HG02798 (cell line): ENCODE results near the gene FOXRED1.
A peak's percentile ranks its signal among the peaks of the same experiment; 100 is the strongest.
"Not testable (repeated sequence)": the region's sequence is repeated elsewhere in the genome, so short reads cannot be mapped to it uniquely, and the experiment has no call there.

Source experiments
- ATAC-seq: cut with Tn5 transposase; IDR thresholded peaks from one replicate; pipeline ENCODE4 v1.9.1; 2021; ENCODE audit warnings: mild to moderate bottlenecking; ENCODE audit not compliant: unreplicated experiment, poor library complexity

The FOXRED1 gene

DNA sequence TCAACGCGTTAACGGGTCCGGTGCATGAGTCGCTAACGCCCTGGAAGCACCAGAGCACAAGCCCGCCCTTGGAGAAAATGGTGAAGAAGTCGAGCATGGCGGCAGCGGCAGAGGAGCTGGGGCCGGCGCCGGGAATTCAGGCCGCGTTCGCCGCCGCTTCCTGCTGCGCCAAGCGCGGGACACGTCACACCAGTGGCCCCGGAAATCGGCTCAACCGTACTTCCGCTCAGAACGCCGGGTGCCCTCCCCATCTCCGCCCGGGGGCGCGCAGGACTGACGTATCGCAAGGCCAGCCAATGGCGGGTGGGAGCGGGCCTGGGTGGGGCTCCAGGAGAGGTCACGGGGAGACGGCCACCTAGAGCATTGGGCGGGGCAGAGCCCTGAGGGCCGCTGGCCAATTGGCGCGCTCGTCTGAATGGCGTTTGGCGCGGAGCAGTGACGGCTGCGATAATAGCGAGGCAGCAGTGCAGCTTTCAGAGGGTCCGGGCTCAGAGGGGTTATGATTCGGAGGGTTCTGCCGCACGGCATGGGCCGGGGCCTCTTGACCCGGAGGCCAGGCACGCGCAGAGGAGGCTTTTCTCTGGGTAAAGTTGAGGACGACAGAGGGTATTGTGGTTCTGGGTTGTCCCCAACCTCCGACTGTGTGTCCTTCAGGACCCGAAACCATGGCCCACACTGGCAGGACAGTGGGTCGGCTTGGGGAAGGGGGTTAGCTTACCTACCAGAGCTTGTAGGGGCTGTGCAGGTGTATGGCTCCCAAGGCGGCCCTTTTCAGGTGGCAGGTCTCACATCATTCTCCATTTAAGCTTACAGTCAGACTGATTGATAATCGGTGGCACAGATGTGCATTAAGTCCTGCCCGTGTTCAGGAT is at the start of gene FOXRED1, which contains the start of gene SRPRA:
FOXRED1 (plus strand) TSS at position 447 of the 872 bp plus-strand sequence; CDS start at position 500, 53 bp downstream.
SRPRA (minus strand) TSS at position 188 of the 872 bp plus-strand sequence; CDS start at position 97, 91 bp downstream.
- peak; percentile 99 for ATAC-seq

DNA sequence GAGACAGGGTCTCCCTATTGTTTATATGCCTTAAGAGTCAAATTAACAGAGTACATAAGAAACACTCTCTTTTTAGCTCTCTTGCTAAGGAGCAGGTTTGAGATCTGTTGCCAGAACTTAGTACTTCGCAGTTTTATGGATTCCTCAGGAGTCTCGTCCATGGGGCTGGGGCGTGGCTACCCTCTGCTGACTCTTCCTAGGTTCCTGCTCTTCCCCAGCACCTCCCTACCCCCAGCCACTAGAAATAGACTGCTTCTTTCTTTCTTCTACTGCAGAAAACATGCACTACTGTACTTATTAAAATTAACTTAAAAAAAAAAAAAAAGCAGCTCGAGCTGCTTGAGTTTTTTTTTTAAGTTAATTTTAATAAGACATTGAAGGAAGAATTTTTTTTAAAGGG is 49.4 kb upstream of the FOXRED1 start:
- ATAC-seq: no peak

DNA sequence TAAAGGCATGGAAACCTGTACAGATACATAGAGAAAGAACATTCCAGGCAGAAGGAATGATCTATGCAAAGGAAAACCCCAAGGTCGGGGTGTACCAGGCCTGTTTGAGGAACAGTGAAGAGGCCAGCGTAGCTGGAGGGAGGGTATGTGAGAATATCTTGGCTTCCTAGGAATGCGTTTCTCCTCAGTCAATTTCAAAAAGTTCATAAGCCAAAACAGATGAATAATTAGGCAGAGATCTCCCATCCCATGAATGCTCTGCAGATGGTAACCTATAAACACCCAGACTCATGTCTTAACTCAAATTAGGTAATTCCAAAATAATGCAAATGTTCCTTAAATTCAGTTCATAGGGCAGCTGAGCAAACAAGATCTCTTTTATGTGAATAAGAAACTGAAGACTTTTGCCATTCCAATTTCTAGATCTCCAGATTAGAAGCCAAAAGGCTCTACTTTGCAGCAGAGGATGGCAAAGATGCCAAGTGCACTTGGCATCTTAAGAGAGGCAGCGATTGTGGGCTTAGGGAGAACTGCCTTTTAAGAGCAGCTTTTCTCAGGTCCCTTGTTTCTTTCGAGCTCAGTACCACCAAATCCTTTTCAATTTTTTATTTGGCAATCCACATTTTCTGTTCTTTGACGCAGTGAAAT is 44.2 kb upstream of the FOXRED1 start:
- ATAC-seq: no peak

DNA sequence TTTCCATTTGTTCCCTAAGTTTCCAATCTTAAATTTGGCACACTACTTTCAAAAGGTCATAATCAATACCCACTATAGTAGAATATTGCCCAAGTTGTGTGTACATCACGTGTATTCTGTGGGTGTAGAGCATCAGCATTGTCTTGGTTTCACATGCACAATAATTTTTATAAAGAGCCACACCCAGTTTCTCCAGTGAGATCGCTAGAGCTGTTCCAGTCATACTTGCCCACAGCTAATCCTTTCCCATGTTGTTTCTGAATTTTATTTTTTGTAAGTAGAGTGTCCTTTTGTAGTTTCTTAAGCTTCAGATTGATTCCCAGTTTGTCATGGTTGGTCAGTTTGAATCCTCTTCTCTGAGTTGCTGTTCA is 43.7 kb upstream of the FOXRED1 start:
- ATAC-seq: no peak

- no peak for ATAC-seq
These were observed 42.4 kb upstream of the FOXRED1 start for GRCh38 chr11:126226334-126227084.

GRCh38 chr11:126229858-126230540 is 39.0 kb upstream of the FOXRED1 start:
- ATAC-seq: no peak

GRCh38 chr11:126231725-126232459 is 37.1 kb upstream of the FOXRED1 start:
- ATAC-seq: no peak

GRCh38 chr11:126232683-126233082 is 36.3 kb upstream of the FOXRED1 start:
- ATAC-seq: no peak

DNA sequence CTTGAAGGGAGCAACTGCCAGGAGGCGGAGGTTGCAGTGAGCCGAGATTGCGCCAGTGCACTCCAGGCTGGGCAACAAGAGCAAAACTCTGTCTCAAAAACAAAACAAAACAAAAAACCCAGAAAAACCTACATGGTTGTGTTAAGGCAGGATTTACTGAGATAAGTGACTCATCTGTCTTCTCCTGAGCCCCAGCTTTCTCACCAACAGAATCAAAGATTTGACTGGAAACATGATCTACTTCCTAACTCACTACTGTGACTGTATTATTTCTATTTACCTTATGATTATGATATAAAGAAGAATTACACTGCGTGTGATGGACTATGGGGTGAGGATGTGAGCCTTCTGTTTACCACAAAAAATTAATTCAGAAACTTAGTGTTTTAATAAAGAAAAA is 35.6 kb upstream of the FOXRED1 start:
- ATAC-seq: no peak

DNA sequence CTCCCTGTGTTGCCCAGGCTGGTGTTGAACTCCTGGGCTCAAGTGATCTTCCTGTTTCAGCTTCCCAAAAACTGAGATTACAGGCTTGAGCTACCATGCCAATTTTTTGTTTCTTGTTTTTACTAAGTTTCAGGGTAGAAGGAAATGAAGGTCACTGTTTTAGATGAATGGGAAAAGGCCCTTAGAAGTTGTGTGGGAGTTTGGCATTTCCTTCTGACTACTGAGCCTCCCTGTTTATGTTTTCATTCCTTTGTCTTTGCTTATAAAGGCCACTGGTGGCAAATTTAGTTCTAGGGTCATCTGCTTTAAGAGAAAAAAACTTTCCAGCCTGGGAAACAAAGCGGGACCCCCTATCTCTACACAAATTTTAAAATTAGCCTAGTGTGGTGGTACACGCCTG is 22.3 kb upstream of the FOXRED1 start:
- ATAC-seq: no peak

- no peak for ATAC-seq
These were observed 15.7 kb upstream of the FOXRED1 start for GRCh38 chr11:126253265-126253664.

GRCh38 chr11:126254819-126255218 is 14.1 kb upstream of the FOXRED1 start:
- ATAC-seq: no peak

DNA sequence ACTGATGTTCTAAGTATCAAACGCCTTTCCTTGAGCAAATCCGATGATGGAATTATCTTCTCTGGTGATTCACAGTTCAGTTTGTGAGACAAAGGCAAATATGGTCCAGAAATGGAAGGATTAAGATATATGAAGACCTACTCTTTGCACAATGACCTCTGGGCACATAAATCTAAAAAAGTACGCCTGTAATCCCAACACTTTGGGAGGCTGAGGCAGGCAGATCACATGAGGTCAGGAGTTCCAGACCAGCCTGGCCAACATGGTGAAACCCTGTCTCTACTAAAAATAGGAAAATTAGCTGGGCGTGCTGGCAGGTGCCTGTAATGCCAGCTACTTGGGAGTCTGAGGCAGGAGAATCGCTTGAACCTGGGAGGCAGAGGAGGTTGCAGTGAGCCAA is 13.4 kb upstream of the FOXRED1 start:
- ATAC-seq: not testable (repeated sequence)

DNA sequence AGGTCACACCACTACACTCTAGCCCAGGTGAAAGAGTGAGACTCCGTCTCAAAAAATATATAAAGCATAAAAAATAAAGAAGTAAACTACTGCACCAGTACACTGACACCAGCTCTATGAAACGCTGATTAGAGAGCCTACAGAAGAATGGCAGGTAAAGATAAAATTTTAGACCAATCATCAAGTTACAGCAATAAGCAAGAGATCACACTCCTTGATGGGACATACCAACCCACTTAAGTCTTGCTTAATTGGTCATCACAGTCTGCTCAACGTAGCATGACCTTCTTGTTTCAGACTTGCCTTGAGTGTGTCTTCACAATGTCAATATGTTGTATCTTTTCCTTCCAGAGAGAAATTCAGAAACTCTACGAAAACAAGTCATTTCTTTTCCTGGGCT is 12.7 kb upstream of the FOXRED1 start:
- no peak for ATAC-seq

DNA sequence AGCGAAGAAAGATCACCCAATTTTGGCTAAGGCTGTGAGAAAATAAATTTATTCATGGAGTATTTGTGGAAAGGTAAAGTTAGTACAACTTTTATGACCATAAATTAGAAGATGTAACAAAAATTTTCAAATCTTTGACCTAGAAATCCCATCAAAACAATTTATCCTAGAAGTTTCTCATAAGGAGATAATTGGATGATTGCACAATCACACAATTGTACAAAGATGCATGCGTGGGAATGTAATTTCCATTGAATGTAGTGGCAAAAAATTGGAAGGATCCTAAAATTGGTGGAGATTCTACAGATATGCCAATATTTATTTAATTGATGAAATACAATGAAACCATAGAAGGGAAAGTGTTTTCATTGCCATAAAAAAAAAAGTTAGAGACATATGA is 11.8 kb upstream of the FOXRED1 start:
- no peak for ATAC-seq

- no peak for ATAC-seq
These were observed 11.2 kb upstream of the FOXRED1 start for GRCh38 chr11:126257764-126258163.

- no peak for ATAC-seq
These were observed 6.7 kb upstream of the FOXRED1 start for GRCh38 chr11:126262216-126262615.

- ATAC-seq: no peak
These were observed 5.5 kb upstream of the FOXRED1 start for GRCh38 chr11:126263489-126263888.

DNA sequence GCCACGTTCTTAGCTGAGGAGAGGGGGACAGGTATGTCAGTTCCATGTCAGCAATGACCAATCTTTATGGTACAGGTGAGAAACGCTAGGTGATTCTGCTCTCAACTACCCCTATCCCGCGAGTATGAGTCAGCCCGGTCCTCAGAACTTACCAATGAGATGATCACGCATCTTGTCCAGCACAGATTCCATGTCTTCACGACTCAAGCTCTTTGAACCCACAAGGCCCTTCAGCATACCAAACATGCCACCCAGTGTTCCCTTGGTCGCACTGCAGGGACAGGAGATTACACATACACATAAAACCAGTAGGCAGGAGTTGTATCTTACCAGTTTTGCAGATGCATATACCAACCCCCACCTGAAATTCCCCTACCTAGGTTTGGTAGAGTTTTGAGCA is 3.1 kb upstream of the FOXRED1 start:
- ATAC-seq: no peak

GRCh38 chr11:126267650-126268049 is 1.3 kb upstream of the FOXRED1 start:
- ATAC-seq: no peak
